IMR-90 (cell line): ENCODE data around the gene GSG1L. TPM values are rescaled to one million over a fixed set of nuclear protein-coding genes. Genes with fewer than 3 reads are reported as not detected.

Experiments
- ATAC-seq: fragments of 200-7000 bp; cut with Tn5 transposase; 2 replicates; pipeline ENCODE4 v1.9.1; 2020; ENCODE audit warnings: low read depth, mild to moderate bottlenecking, moderate library complexity
- BruUV-seq: library from RNA; stranded (reverse); fragments of 400-500 nt; replicated peaks from 2 replicates; lab custom pipeline; 2021; lab: Mats Ljungman, UMichigan
- CTCF ChIA-PET: fragments of 300-600 bp; formaldehyde crosslinking; extraction: SDS; loops from one replicate; lab custom pipeline; 2021; ENCODE audit warnings: antibody characterized with exemption; lab: Yijun Ruan, JAX
- POLR2A ChIA-PET: fragments of 300-600 bp; sonication (Branson Sonifier 250); formaldehyde crosslinking; loops from one replicate; lab custom pipeline; 2022; ENCODE audit warnings: antibody characterized with exemption; ENCODE audit not compliant: unreplicated experiment; lab: Charles Lee
- DNase-seq: peaks from one replicate; pipeline ENCODE4 v3.0.0; 2013
- H2AFZ ChIP-seq: replicated peaks from 2 replicates; pipeline ENCODE3; 2013; ENCODE audit warnings: low read length, mild to moderate bottlenecking; ENCODE audit not compliant: poor library complexity
- H2AK5ac ChIP-seq: 2 replicates; pipeline ENCODE4 v1.6.1; 2013; ENCODE audit warnings: low read depth, low read length, inconsistent platforms
- H2AK9ac ChIP-seq: replicated peaks from 2 replicates; pipeline ENCODE3; 2013; ENCODE audit warnings: mild to moderate bottlenecking, low read depth, low read length, moderate library complexity; ENCODE audit not compliant: poor library complexity
- H2BK120ac ChIP-seq: 2 replicates; pipeline ENCODE4 v1.6.1; 2013; ENCODE audit warnings: low read depth, low read length, inconsistent platforms
- H2BK15ac ChIP-seq: 3 replicates; pipeline ENCODE4 v1.6.1; 2013; ENCODE audit warnings: low read depth, low read length, inconsistent platforms
- H2BK20ac ChIP-seq: 2 replicates; pipeline ENCODE4 v1.6.1; 2013; ENCODE audit warnings: low read depth, mild to moderate bottlenecking, inconsistent platforms, low read length, moderate library complexity
- H2BK5ac ChIP-seq: 2 replicates; pipeline ENCODE4 v1.6.1; 2013; ENCODE audit warnings: mild to moderate bottlenecking, low read depth, low read length, inconsistent platforms; ENCODE audit not compliant: poor library complexity, severe bottlenecking
- H3K14ac ChIP-seq: replicated peaks from 2 replicates; pipeline ENCODE4 v1.6.1; 2013; ENCODE audit warnings: low read depth, low read length, inconsistent platforms
- H3K18ac ChIP-seq: 2 replicates; pipeline ENCODE4 v1.6.1; 2013; ENCODE audit warnings: low read depth, low read length, control low read depth
- H3K23ac ChIP-seq: 2 replicates; pipeline ENCODE4 v1.6.1; 2013; ENCODE audit warnings: low read depth, low read length, inconsistent platforms
- H3K27ac ChIP-seq: 2 replicates; pipeline ENCODE4 v1.5.1; 2013; ENCODE audit warnings: mild to moderate bottlenecking, control low read depth, low read length; ENCODE audit not compliant: insufficient read depth
- H3K27me3 ChIP-seq: 2 replicates; pipeline ENCODE4 v1.6.1; 2013; ENCODE audit warnings: low read length; ENCODE audit not compliant: control insufficient read depth, insufficient read depth
- H3K36me3 ChIP-seq: 2 replicates; pipeline ENCODE4 v1.6.1; 2013; ENCODE audit warnings: low read length, mixed read lengths; ENCODE audit not compliant: control insufficient read depth, insufficient read depth
- H3K4ac ChIP-seq: 2 replicates; pipeline ENCODE4 v1.6.1; 2013; ENCODE audit warnings: low read depth, low read length, inconsistent platforms
- H3K4me1 ChIP-seq: 2 replicates; pipeline ENCODE4 v1.6.1; 2013; ENCODE audit warnings: low read length, mixed read lengths; ENCODE audit not compliant: control insufficient read depth, insufficient read depth
- H3K4me2 ChIP-seq: 2 replicates; pipeline ENCODE4 v1.6.1; 2013; ENCODE audit warnings: low read depth, mild to moderate bottlenecking, control low read depth, low read length, moderate library complexity
- H3K4me3 ChIP-seq: 2 replicates; pipeline ENCODE4 v1.5.1; 2013; ENCODE audit warnings: low read depth, mild to moderate bottlenecking, control low read depth, low read length, moderate library complexity; ENCODE audit not compliant: insufficient read depth
- H3K56ac ChIP-seq: 2 replicates; pipeline ENCODE4 v1.6.1; 2013; ENCODE audit warnings: low read length, inconsistent platforms; ENCODE audit not compliant: insufficient read depth; ENCODE audit errors: extremely low read depth
- H3K79me1 ChIP-seq, 2 experiments: 2 replicates each; pipeline ENCODE4 v1.6.1; 2013; ENCODE audit warnings: low read length in 2 of 2, inconsistent platforms in 1 of 2, low read depth in 1 of 2
- H3K9ac ChIP-seq: 2 replicates; pipeline ENCODE4 v1.6.1; 2013; ENCODE audit warnings: low read depth, low read length, control low read depth
- H3K9me1 ChIP-seq: 2 replicates; pipeline ENCODE4 v1.6.1; 2013; ENCODE audit warnings: low read length, inconsistent platforms; ENCODE audit not compliant: insufficient read depth
- H3K9me3 ChIP-seq: 2 replicates; pipeline ENCODE4 v1.6.1; 2013; ENCODE audit warnings: low read length; ENCODE audit not compliant: control insufficient read depth, insufficient read depth
- H4K20me1 ChIP-seq: 2 replicates; pipeline ENCODE4 v1.6.1; 2013; ENCODE audit warnings: low read length, inconsistent platforms; ENCODE audit not compliant: insufficient read depth
- H4K5ac ChIP-seq: 2 replicates; pipeline ENCODE4 v1.6.1; 2013; ENCODE audit warnings: mild to moderate bottlenecking, low read depth, low read length, control low read depth
- H4K8ac ChIP-seq, 2 experiments: 2 replicates each; pipeline ENCODE4 v1.6.1; 2013; ENCODE audit warnings: low read depth in 2 of 2, low read length in 2 of 2, control low read depth in 1 of 2, inconsistent platforms in 1 of 2
- H4K91ac ChIP-seq: 2 replicates; pipeline ENCODE4 v1.6.1; 2013; ENCODE audit warnings: low read depth, low read length, inconsistent platforms; ENCODE audit not compliant: insufficient read depth
- BHLHE40 ChIP-seq: fragments of 150-350 bp; IDR thresholded peaks from 2 replicates; pipeline ENCODE4 v1.6.1; 2016; ENCODE audit warnings: mild to moderate bottlenecking, low read depth, low read length
- CEBPB ChIP-seq: IDR thresholded peaks from 2 replicates; pipeline ENCODE4 v1.6.1; 2012; ENCODE audit warnings: low read depth, low read length, improper control_type of control experiment
- CHD1 ChIP-seq: IDR thresholded peaks from 2 replicates; pipeline ENCODE4 v1.6.1; 2012; ENCODE audit warnings: low read depth, low read length, improper control_type of control experiment
- CTCF ChIP-seq: conservative IDR thresholded peaks from 2 replicates; pipeline ENCODE4 v1.5.1; 2012; ENCODE audit warnings: mild to moderate bottlenecking, low read depth, low read length, improper control_type of control experiment
- ELK1 ChIP-seq: fragments of 150-350 bp; IDR thresholded peaks from 2 replicates; pipeline ENCODE4 v1.6.1; 2016; ENCODE audit warnings: low read depth, mild to moderate bottlenecking, low read length, moderate library complexity, borderline replicate concordance
- FOS ChIP-seq: fragments of 150-350 bp; IDR thresholded peaks from 2 replicates; pipeline ENCODE4 v1.6.1; 2016; ENCODE audit warnings: low read depth, low read length
- MAFK ChIP-seq: IDR thresholded peaks from 2 replicates; pipeline ENCODE4 v1.6.1; 2012; ENCODE audit warnings: low read depth, low read length, improper control_type of control experiment
- MAZ ChIP-seq: IDR thresholded peaks from 2 replicates; pipeline ENCODE4 v1.6.1; 2012; ENCODE audit warnings: low read depth, mild to moderate bottlenecking, low read length, improper control_type of control experiment, moderate library complexity, borderline replicate concordance
- MXI1 ChIP-seq: IDR thresholded peaks from 2 replicates; pipeline ENCODE4 v1.6.1; 2012; ENCODE audit warnings: low read depth, mild to moderate bottlenecking, low read length, moderate library complexity, borderline replicate concordance
- POLR2A ChIP-seq: IDR thresholded peaks from 2 replicates; pipeline ENCODE4 v1.6.1; 2012; ENCODE audit warnings: mild to moderate bottlenecking, low read depth, low read length
- RAD21 ChIP-seq: IDR thresholded peaks from 2 replicates; pipeline ENCODE4 v1.6.1; 2012; ENCODE audit warnings: low read length, improper control_type of control experiment
- RCOR1 ChIP-seq: IDR thresholded peaks from 2 replicates; pipeline ENCODE4 v1.6.1; 2012; ENCODE audit warnings: mild to moderate bottlenecking, low read length, improper control_type of control experiment; ENCODE audit not compliant: insufficient replicate concordance
- RFX5 ChIP-seq: IDR thresholded peaks from 2 replicates; pipeline ENCODE4 v1.8.0; 2012; ENCODE audit warnings: low read depth, mild to moderate bottlenecking, low read length, moderate library complexity
- SMC3 ChIP-seq: fragments of 150-350 bp; IDR thresholded peaks from 2 replicates; pipeline ENCODE4 v1.6.1; 2016; ENCODE audit warnings: low read depth, mild to moderate bottlenecking, antibody characterized with exemption, low read length, moderate library complexity
- USF2 ChIP-seq: fragments of 150-350 bp; IDR thresholded peaks from 2 replicates; pipeline ENCODE4 v1.6.1; 2017; ENCODE audit warnings: mild to moderate bottlenecking, antibody characterized with exemption, low read length, low read depth
- WGBS, 2 experiments: methylation state at CpG; one replicate each; pipeline versions ENCODE4 v1.1.5 to v1.1.7; 2013; ENCODE audit warnings: missing lambda C conversion rate in 2 of 2; ENCODE audit not compliant: insufficient read length in 1 of 2; ENCODE audit errors: extremely low coverage in 2 of 2; 5-methylcytosine and 5-hydroxymethylcytosine counted together
- dilution Hi-C: fragments of 300-500 bp; cut with HindIII; formaldehyde crosslinking; loops from one replicate; pipeline ENCODE4 v1.14.3; 2018; ENCODE audit warnings: low sequenced_read_pairs; ENCODE audit not compliant: unreplicated experiment
- in situ Hi-C: fragments of 300-500 bp; cut with MboI; formaldehyde crosslinking; loops from 3 replicates; pipeline ENCODE4 v1.14.3; 2019; ENCODE audit warnings: low sequenced_read_pairs, inconsistent platforms, mixed read lengths
- intact Hi-C: fragments of 100-400 bp; cut with micrococcal nuclease; formaldehyde crosslinking; loops from 2 replicates; pipeline ENCODE4 v1.10.0; 2022
- polyA plus RNA-seq, 3 experiments: library from polyadenylated mRNA; depleted of rRNA; stranded (reverse); fragments of >200 nt; gene quantifications; 2 replicates each; pipeline ENCODE4 v1.2.3, GENCODE V29; 2012; ENCODE audit warnings: low replicate concordance in 1 of 3
- total RNA-seq: library from RNA; depleted of rRNA; stranded (reverse); fragments of >200 nt; gene quantifications from 2 replicates; pipeline ENCODE4 v1.2.3, GENCODE V29; 2012

Gene GSG1L
- total and polyA plus RNA-seq, 2 of the 4 experiments (the other 2 are of a cell fraction) = not detected

- no peaks in the 10 kb centered on the region for H3K79me1 ChIP-seq
- no peaks in the 10 kb centered on the region for H3K9me3 ChIP-seq
- H3K4me3 ChIP-seq = no peak overlapping the region
- ATAC-seq = no peak
- peaks cover 67% of the 10 kb centered on the region for H3K27me3 ChIP-seq
- ChIA-PET POLR2A (no interaction called here), CTCF (interaction anchor here (1.0 to 1.5 kb wide), 2 partner anchors 12 to 87 kb away, joined by 3 read pairs; no protein-coding TSS in a partner anchor)
- no peaks in the 10 kb centered on the region for H3K9me1 ChIP-seq
- no peak overlapping the region for H2AK5ac ChIP-seq
- no peak overlapping the region for H3K27ac ChIP-seq
- no peak overlapping the region for H2BK5ac ChIP-seq
- in situ Hi-C loops (no loop called here), dilution Hi-C loops (no loop called here), intact Hi-C loops (no loop called here)
- H3K9ac ChIP-seq = no peak overlapping the region
- no peaks in the 10 kb centered on the region for H3K4me1 ChIP-seq
- no peak overlapping the region for H3K14ac ChIP-seq
- H4K8ac ChIP-seq = no peak overlapping the region
- no TSS peak for BruUV-seq
- H3K4me2 ChIP-seq = no peak overlapping the region
- no peak overlapping the region for H3K56ac ChIP-seq
- no peak overlapping the region for H4K5ac ChIP-seq
- no peak overlapping the region for H3K18ac ChIP-seq
- no peak overlapping the region for H2BK20ac ChIP-seq
- H3K36me3 ChIP-seq = no peaks in the 10 kb centered on the region
- H2BK120ac ChIP-seq = no peak overlapping the region
- H2AK9ac ChIP-seq = no peak overlapping the region
- H4K91ac ChIP-seq = no peak overlapping the region
- no peak overlapping the region for H2AFZ ChIP-seq
- H3K4ac ChIP-seq = no peak overlapping the region
- no peak overlapping the region for H2BK15ac ChIP-seq
- no peak overlapping the region for H3K23ac ChIP-seq
- H4K20me1 ChIP-seq = no peaks in the 10 kb centered on the region
- WGBS, 2 experiments = no CpG with 5 or more reads among the region's 18 CpGs
- DNase-seq = no peak
- TF ChIP-seq RFX5 = no peak
- no peak for TF ChIP-seq RCOR1
- TF ChIP-seq RAD21 = no peak
- no peak for TF ChIP-seq SMC3
- no peak for TF ChIP-seq FOS
- TF ChIP-seq CHD1 = no peak
- TF ChIP-seq ELK1 = no peak
- no peak for TF ChIP-seq USF2
- TF ChIP-seq CEBPB = no peak
- no peak for TF ChIP-seq CTCF
- no peak for TF ChIP-seq POLR2A
- TF ChIP-seq MXI1 = no peak
- TF ChIP-seq BHLHE40 = no peak
- no peak for TF ChIP-seq MAFK
- no peak for TF ChIP-seq MAZ
Observed at GRCh38 chr16:28058839-28059589, 4.5 kb downstream of the GSG1L start.
